ENCODE data around the gene FSCN2.

The FSCN2 gene

GRCh38 chr17:81536299-81537290, 8.4 kb downstream of the FSCN2 start:
- no peak for DNase-seq
- H3K27me3 ChIP-seq (replicated peaks) = peaks cover 6% of the 10 kb centered on the region
- in situ Hi-C loops (cut with HindIII; ENCODE audit: low pct_ligation_motif_present, low sequenced_read_pairs) = no loop called here

GRCh38 chr17:81537343-81537855, 9.2 kb downstream of the FSCN2 start:
- Histone ChIP-seq H3K36me3 (replicated peaks) (peaks cover 14% of the 10 kb centered on the region), H3K27me3 (replicated peaks) (peaks cover 6% of the 10 kb centered on the region), H3K4me3 (ENCODE audit: low read depth, low read length) (no peak overlapping the region), H3K27ac (no peak overlapping the region)
- DNase-seq = no peak
- in situ Hi-C loops (cut with HindIII; ENCODE audit: low pct_ligation_motif_present, low sequenced_read_pairs) = no loop called here
- TF ChIP-seq CTCF (IDR thresholded peaks at IDR 0.05; ENCODE audit: low read depth, low read length, missing control alignments) = peak; percentile 72

More at GRCh38 chr17:81536299-81537290, 8.4 kb downstream of the FSCN2 start:
- Histone ChIP-seq H3K27ac (no peak overlapping the region), H3K36me3 (replicated peaks) (peaks cover 12% of the 10 kb centered on the region), H3K4me3 (ENCODE audit: low read depth, low read length) (no peak overlapping the region)
- no peak for TF ChIP-seq CTCF (IDR thresholded peaks at IDR 0.05; ENCODE audit: low read depth, low read length, missing control alignments)

GRCh38 chr17:81537856-81538555, 9.8 kb downstream of the FSCN2 start:
- Histone ChIP-seq H3K27ac (no peak overlapping the region), H3K27me3 (replicated peaks) (peaks cover 6% of the 10 kb centered on the region), H3K36me3 (replicated peaks) (peaks cover 14% of the 10 kb centered on the region), H3K4me3 (ENCODE audit: low read depth, low read length) (no peak overlapping the region)
- in situ Hi-C loops (cut with HindIII; ENCODE audit: low pct_ligation_motif_present, low sequenced_read_pairs) = no loop called here
- TF ChIP-seq CTCF (IDR thresholded peaks at IDR 0.05; ENCODE audit: low read depth, low read length, missing control alignments) = no peak
- DNase-seq = no peak

GRCh38 chr17:81538651-81539570, 10.7 kb downstream of the FSCN2 start:
- peaks cover 18% of the 10 kb centered on the region for H3K36me3 ChIP-seq (replicated peaks)
- in situ Hi-C loops (cut with HindIII; ENCODE audit: low pct_ligation_motif_present, low sequenced_read_pairs) = no loop called here
- H3K27ac ChIP-seq = no peak overlapping the region
- H3K4me3 ChIP-seq (ENCODE audit: low read depth, low read length) = no peak overlapping the region
- no peak for DNase-seq
- TF ChIP-seq CTCF (IDR thresholded peaks at IDR 0.05; ENCODE audit: low read depth, low read length, missing control alignments) = no peak
- H3K27me3 ChIP-seq (replicated peaks) = peaks cover 6% of the 10 kb centered on the region

GRCh38 chr17:81539571-81539900, 11.4 kb downstream of the FSCN2 start:
- peaks cover 6% of the 10 kb centered on the region for H3K27me3 ChIP-seq (replicated peaks)
- no peak overlapping the region for H3K4me3 ChIP-seq (ENCODE audit: low read depth, low read length)
- in situ Hi-C loops (cut with HindIII; ENCODE audit: low pct_ligation_motif_present, low sequenced_read_pairs) = no loop called here
- TF ChIP-seq CTCF (IDR thresholded peaks at IDR 0.05; ENCODE audit: low read depth, low read length, missing control alignments) = no peak
- peaks cover 24% of the 10 kb centered on the region for H3K36me3 ChIP-seq (replicated peaks)
- no peak overlapping the region for H3K27ac ChIP-seq
- DNase-seq = no peak
